NCI-H1417 treated with DMSO at 0.1 percent for 48 hours (cell line): Measurements from ENCODE around the gene OR6J1.
"Not testable (repeated sequence)": the region's sequence is repeated elsewhere in the genome, so short reads cannot be mapped to it uniquely, and the experiment has no call there.

ENCODE experiments used
- DNase-seq: peaks from one replicate; lab custom pipeline; 2025; lab: John Stamatoyannopoulos, UW

Gene OR6J1

DNA sequence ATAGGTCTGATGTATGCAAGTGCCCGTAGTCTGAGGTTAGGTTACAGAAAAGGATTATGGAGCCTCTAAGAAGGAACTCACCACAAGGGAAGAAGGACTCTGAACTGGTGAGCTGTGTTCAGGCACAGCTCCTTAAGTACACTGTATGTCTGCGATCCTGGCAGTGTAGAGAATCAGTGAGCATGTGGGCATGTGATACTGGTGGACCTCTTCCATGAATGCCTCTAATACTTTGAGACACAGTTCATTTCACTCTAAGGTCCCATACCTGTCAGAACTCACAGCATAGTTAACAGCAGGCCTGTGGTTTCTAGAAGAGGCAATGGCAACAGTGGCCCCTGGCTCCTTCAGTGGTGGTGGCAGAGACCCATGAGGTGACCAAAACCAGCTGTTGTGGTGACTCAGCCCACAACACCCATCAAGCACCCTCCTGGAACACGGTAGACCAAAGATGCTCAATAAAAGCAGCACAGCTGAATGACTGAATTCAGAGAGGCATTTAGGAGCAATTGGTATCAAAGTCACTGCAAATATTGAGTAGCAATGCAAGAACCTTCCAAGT, 6.9 kb upstream of the OR6J1 start:
- DNase-seq: no peak

DNA sequence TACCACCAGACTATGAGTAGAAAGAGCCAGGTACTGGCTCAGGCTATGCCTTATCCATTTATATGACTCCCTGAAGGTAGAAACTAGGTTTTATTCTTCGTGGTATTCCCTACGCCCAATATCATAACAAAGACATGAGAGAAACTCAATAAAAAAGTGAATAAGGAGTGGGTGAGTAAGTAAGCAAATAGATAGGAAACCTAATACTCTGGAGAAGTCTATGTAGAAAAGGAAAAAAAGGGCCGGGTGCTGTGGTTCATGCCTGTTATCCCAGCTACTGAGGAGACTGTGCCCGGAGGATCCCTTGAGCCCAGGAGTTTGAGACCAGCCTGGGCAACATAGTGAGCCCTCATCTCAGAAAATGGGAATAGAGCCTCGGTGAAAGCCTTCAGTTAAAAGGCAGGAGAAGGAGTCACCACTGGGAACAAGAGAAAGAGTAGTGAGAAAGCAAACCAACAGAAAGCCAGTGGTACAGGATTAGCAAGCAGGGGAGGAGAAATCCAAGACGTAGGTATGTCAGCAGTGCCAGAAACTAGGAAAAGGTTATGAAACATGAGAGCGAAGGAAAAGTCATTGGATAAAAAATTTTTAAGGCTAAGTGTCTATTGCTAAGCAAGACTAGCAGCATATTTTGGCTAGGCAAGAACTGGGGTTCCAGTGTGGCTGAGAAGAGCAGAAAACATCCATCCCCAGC, 6.0 kb upstream of the OR6J1 start:
- no peak for DNase-seq

DNA sequence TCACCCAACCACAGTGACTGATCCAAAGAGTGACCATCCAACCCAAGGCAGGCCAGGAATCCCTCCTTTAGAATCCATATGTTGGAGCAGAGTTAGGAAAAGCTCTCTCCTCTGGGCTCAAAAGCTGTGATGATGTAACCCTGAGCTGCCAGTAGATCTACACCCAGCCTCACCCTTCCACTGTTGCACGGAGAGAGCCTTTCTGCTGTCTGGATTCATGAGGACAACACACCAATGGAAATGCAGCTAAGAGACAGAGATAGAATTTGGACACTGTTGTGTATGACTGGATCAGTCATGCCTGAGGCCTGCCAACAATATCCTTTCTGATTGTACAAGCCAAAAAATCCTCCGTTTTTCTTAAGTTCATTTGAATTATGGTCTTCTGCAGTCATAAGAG, 4.4 kb upstream of the OR6J1 start:
- DNase-seq: no peak

DNA sequence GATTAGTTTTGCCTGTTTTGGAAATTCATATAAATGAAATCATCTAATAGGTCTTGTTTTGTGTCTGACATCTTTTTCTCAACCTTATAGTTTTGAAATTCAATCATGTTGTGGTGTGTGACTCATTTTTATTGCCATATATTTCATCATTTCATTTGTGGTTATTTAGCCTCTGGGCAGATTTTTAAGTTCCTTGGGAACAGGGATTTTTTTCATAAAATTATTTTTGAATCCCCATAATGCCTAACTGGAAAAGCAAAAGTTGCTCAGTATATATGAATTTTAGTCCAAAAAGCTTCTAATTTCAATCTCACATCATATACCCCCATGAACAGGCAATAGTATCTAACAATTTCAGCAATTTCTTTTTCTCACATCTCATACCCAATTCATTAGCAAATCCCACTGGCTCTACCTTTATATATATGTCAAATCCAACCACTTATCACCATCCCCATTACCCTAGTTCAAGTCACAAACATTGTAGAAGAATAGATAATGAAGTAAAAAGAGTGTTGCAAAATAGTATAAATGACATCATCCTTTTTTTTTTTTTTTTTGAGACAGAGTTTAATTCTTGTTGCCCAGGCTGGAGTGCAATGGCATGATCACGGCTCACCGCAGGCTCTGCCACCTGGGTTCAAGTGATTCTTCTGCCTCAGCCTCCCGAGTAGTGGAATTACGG, 2.6 kb upstream of the OR6J1 start:
- DNase-seq: no peak

DNA sequence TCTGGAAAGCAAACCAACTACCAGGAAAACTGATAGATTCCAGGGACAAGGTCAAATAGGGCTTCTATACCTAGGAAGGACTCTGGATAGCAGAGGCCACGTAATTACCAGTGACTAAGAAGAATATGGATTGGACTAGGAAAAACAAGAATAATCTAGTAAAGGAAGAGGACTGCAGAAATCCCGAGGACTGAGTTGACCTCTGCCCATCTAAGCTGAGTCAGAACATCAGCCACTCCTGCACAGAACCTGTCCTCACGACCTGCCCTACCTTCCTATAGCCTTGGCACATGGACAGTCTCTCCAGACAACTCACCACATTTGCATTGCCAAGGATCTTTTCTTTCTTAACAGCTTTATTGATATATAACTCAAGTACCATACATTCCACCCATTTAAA, 2.3 kb downstream of the OR6J1 start:
- DNase-seq: no peak

DNA sequence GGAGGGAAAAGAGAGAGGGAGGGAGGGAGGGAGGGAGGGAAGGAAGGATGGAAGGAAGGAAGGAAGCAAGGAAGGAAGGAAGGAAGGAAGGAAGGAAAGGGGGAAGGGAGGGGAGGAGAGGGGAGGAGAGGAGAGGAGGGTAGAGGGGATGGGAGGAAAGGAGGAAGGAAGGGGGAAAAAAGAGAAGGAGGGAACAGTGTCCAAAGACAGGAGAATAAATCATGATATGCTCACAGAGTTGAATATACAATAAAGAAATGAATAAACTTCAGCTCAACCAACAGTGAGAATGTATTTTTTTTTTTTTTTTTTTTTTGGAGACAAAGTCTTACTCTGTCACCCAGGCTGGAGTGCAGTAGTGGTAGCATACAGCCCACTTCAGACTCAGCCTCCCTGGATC, 4.0 kb downstream of the OR6J1 start:
- no peak for DNase-seq

DNA sequence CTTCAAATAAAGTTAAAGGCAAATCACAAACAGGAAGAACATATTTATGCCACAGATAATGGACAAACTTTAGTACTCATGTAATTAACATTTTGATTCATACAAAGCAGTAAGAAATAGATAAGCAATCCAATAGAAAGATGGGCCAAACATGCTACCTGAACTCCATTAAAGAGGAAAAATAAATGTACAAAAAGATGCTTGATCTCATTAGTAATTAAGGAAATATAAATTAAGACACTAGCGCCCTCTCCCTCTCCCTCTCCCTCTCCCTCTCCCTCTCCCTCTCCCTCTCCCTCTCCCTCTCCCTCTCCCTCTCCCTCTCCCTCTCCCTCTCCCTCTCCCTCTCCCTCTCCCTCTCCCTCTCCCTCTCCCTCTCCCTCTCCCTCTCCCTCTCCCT, 8.2 kb downstream of the OR6J1 start:
- DNase-seq: not testable (repeated sequence)

DNA sequence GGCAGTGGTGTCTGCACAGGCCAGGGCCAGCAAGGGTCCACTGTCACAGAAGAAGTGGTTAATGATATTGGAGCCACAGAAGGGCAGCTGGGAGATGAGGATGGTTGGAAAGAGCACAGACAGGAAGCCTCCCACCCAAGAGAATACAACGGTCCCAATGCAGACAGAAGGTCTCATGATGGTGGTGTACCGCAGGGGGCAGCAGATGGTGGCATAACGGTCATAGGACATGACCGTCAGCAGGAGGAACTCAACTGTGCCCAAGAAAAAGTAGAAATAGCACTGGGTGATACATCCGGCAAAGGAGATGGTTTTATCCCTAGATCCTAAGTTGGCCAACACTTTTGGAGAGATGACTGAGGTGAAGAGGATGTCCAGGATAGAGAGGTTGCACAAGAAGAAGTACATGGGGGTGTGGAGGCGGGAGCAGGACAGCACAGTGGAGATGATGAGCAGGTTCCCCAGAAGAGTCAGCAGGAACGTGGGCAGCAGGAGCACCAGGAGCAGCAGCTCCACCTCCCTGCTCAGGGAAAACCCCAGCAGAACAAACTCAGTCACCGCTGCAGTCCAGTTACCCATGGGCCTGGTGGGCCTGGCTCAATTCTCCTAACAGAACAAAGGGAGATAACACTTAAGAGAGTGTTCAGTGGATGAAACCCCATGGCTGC, 9.8 kb downstream of the OR6J1 start:
- no peak for DNase-seq

DNA sequence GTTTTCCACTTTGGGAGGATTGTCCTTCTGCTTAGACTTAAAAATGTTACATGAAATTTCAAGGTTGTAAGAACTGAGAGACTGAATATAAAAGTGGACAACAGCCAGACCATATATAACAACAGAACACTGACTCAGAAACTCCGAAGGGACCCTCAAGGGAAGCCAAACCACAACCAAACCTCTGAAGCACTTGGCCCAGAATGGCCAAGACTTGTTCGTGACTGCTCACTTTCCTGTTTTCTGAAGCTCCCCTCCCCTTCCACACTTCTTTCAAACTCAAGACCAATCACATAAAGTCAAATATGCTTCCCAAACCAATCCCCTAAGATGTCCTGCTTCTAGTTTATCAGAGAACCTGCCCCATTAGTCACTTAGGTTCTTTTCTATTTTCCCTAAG, 13.7 kb downstream of the OR6J1 start:
- no peak for DNase-seq

DNA sequence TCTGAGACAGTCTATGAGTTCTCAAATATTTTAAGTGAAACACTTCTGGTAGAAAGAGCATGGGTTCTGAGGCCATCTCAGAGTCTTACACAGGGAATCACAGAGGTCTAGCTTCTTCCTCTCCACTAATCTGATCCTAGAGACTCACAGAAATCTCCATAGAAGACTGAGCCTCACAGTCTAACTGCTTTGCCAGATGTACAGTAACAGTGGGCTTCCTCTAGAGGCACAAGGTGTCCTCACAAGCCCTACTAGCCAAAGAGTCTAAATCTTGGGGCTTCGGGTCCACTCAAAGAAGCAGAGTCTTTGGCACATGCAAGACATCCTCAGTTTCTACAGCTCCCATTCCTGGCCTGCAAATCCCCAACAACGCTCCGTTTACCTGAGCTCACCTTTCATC, 14.1 kb downstream of the OR6J1 start:
- no peak for DNase-seq

DNA sequence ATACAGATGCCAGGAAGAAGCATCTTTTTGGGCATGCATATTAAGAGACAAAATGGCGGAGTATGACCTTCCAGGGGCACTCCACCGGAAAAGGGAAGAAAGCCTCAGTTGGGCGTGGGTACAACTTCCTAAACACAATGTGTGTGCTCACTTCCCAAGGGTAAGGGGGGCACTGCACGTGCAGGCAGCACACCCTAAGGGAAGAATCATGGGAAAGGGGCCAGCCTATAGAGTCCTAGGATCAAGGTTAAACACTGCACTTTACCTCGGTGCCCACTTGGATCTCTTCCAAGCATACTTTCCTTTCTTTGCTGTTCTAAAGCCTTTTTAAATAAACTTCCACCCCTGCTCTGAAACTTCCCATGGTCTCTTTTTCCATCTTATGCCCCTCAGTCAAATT, 14.8 kb downstream of the OR6J1 start:
- no peak for DNase-seq

DNA sequence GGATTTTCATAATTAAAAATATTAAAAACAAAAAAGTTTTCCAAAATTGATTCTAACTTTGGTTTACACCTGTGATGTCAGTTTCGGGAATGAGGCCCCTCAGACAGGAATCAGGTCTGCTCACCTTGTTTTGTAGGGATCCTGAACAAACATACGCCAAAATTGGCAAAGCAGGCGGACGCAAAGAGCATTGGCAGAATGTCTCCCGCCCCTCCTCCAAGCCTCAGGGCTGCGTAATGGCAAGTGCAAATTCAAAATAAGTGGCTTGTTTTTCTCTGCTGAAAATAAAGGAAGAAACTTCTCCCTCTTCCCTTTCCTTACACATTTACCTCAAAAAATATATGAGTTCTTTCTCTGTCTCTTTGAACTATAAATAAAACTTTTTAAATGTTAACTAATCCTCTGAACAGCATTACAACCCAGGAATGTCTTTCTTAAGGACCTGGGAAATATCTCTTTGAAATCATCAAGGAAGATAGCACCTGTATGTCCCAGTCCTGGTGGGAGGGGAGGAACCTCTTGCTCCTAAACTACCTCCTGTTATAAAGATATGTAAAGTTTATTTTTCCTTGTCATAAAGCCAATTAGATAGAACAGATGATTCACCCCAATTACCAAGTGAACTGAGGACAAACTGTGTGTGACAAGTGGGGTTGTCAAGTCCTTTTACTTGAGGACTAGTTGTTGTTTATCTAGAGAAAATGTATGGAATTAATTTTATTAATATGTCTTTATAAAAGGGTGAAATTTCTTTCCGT, 16.5 kb downstream of the OR6J1 start:
- DNase-seq: no peak

DNA sequence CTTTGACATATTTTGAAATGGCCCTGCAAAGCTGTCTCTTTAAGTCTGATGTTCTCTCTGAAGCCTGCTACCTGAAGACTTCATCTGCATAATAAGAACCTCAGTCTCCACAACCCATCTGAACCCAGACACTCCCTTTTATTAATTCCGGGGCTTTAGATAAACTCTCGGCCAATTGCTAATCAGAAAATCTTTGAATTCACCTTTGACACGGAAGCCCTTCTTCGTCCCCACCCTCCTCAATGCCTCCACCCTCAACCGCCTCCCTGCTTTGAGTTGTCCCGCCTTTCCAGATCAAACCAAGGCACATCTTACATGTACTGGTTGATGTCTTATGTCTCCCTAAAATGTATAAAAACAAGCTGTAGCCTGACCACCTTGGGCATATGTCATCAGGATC, 17.6 kb downstream of the OR6J1 start:
- DNase-seq: no peak

DNA sequence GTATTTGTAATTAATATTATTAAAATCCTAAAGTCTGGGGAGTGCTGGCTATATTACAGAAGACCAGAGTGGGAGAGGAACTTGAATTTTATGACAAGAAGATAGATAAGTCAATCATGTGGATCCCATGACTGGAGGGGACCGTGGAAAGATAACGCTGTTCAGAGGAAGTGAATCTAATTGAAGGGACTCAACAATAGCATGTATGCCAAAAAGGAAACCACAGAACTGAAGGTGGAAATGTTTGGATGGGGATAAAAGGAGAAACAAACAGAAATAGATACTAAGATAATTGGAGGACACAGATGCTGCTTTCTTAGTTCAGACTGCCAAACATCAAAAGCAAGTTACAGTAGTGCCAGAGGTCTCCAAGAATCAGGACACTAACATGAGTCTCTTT, 21.1 kb downstream of the OR6J1 start:
- no peak for DNase-seq

DNA sequence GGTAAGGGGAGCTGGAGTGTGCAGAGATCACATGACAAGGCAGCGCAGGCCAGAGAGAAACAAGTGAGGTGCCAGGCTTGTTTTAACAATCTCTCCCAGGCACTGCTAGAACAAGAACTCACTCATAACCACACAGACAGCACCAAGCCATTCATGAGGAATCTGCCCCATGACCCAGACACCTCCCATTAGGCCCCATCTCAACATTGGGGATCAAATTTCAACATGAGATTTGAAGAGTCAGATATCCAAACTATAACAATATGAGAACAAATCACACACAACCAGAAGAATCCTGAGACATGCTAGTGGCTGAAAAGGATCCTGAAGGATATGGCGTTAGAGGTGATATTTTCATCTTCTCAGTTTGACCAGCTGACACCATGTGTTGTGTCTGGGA, 21.9 kb downstream of the OR6J1 start:
- no peak for DNase-seq

DNA sequence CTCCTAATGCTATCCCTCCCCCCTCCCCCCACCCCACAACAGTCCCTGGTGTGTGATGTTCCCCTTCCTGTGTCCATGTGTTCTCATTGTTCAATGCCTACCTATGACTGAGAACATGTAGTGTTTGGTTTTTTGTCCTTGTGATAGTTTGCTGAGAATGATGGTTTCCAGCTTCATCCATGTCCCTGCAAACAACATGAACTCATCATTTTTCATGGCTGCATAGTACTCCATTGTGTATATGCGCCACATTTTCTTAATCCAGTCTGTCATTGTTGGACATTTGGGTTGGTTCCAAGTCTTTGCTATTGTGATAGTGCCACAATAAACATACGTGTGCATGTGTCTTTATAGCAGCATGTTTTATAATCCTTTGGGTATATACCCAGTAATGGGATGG, 28.4 kb downstream of the OR6J1 start:
- not testable (repeated sequence) for DNase-seq

DNA sequence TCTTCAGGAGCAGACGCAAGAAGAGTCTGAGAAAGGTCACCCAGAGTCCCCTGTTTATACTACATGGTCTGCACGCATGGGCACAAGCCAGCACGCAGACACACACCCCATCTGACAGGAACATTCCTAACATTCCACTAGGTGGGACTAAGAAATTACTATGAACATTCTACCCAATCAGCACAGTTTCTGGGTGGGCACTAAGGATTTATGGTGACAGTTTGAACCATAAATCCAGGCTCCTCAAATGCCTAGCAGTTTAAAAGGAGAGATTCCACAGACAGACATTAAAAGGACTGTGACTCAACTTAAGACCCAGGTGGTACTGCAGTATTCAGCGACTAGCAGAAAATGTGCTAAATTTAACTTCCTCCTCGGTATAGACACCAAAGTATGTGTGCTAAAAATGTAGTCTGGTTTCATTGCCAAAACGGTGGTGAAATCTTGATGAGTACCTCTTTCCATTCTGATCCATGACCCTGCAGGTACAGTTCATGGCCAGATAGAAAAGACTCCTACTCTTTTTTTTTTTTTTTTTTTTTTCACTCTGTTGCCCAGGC, 29.8 kb downstream of the OR6J1 start:
- no peak for DNase-seq

DNA sequence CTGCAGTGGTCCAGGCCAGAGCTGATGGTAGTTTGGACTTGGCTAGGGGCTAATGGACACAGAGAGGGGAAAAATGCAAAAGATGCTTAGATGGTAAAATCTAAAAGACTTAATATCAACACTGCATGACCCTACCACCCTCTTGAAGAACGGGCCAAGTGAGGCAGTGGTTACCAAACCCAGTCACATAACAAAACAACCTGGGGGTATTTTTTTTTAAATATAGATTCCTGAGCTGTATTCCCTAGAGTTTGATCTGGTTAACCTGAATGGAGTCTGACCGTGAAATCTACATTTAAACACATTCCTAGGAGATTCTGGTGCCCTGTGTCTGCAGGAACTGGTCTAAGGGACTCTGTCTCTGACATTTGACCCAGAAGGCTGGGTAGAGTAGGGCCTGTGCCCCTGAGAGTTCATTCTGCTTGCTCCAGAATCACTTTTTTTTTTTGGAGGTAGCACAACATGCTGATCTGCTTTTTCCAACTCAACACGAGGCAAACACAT, 30.4 kb downstream of the OR6J1 start:
- DNase-seq: no peak

DNA sequence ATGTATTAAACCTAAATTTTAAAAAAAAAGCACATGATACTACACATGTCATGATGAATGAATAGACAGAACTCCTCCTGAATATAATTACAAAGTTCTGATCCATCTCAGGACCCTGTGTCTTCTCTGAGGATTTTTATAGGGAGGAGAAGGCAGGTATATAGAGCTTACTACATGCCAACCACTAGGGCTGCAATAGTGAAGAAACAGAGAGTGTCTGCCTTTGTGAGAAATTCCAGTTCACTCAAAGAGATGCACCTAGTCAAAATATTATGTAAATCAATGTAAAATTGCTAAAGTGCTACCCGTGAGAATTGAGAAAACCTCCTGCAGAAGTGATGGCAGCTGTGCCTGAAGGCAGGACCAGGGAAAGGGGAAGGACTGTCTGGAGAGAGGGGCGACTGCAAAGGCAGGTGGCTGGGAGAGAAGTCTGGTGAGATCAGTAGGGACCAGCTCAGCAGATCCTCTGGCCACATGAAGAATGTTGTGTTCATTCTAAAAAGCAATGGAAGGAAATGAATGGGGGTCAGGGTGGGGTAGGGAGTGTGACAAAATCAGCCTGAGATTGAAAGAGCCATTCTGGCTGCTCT, 31.0 kb downstream of the OR6J1 start:
- DNase-seq: no peak

DNA sequence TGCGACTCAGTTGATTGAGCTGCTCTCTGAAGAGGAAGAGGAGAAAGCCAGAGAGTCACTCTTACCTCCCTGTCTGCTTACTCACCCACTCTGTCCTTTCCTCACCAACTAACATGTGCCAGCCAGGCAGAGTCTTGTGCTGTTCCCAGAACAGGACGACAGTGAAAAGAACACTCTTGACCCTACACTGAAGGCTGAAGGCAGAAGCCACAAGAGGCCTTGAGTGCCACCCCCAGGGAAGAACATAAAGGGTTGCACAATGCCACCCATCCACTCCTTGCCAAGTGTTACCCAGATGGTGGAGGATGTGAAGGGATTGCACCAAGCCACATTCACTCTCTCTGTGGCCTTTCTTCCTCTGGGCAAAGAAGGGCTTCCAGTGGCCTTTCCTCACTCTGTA, 33.2 kb downstream of the OR6J1 start:
- no peak for DNase-seq

DNA sequence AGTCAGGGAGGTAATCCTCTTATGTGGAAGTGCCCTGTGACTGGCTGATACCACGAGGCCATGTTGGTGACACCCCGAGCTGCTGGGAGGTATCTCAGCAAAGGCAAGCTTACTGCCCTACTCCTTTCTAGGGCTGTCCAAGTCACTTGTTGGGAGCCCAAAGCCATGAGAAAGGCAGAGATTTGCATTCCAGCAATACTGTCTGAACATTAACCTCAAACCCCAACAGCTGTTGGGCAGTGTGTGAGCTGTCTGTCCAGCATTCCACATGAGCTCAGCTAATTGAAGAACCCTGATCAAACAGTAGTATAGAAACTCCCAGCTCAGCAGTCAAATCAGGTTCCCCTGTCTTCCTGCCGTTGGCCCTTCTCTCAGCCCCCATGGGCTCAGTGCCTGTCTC, 36.9 kb downstream of the OR6J1 start:
- DNase-seq: no peak

DNA sequence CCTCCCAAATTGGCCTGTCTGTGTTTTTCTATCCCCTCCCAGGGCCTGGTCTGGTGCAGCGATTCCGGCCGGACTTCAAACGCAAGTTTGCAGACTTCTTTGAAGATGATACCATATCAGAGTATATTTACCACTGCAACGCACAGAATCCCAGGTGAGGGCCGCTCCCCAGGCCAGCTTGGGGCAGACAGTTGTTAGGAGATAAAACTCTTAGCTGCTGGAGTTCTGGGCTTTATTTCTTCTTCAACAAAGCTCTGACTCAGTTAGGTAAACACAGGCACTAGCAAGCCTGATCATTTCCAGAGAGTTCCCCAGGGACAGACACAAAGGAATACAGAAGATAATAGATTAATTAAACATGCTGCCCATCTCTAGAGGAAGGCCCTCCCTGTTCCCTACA, 37.8 kb downstream of the OR6J1 start:
- no peak for DNase-seq
